K562 (cell line): ENCODE data around the gene EXOC3L1. TPM values are rescaled to one million over a fixed set of nuclear protein-coding genes. Genes with fewer than 3 reads are reported as not detected.

Source experiments
- CBX3 ChIP-seq, 2 experiments: IDR thresholded peaks; 1 replicate in 1 of 2; 2 replicates in 1 of 2; pipeline ENCODE4 v1.6.1; 2012; ENCODE audit warnings: inconsistent platforms in 2 of 2, low read length in 2 of 2, borderline replicate concordance in 1 of 2, control low read depth in 1 of 2
- CBX5 ChIP-seq: IDR thresholded peaks from 2 replicates; pipeline ENCODE4 v1.6.1; 2014; ENCODE audit warnings: low read depth, borderline replicate concordance
- HMGXB4 ChIP-seq: sonication (generic); formaldehyde crosslinking; IDR thresholded peaks from 2 replicates; pipeline ENCODE4 v1.8.1; 2023; ENCODE audit warnings: mild to moderate bottlenecking, missing genetic modification reagents
- LCOR ChIP-seq: sonication (generic); formaldehyde crosslinking; IDR thresholded peaks from 2 replicates; pipeline ENCODE4 v1.8.0; 2022; ENCODE audit warnings: mild to moderate bottlenecking, missing genetic modification reagents
- MCM2 ChIP-seq: fragments of 450-650 bp; IDR thresholded peaks from 2 replicates; pipeline ENCODE4 v1.6.1; 2017; ENCODE audit warnings: low read depth, mild to moderate bottlenecking
- MGA ChIP-seq: fragments of 450-650 bp; IDR thresholded peaks from 2 replicates; pipeline ENCODE4 v1.6.1; 2016; ENCODE audit warnings: mild to moderate bottlenecking, moderate library complexity
- SP1 ChIP-seq: sonication (generic); formaldehyde crosslinking; IDR thresholded peaks from 2 replicates; pipeline ENCODE4 v1.8.1; 2022; ENCODE audit warnings: mild to moderate bottlenecking, missing genetic modification reagents
- ZBTB11 ChIP-seq, 3 experiments: fragments of 200-800 bp in 1 of 3; fragments of 250-450 bp in 1 of 3; fragments of 450-650 bp in 1 of 3; sonication (Bioruptor Pico) in 1 of 3; sonication (Bioruptor generic) in 1 of 3; formaldehyde crosslinking in 1 of 3; IDR thresholded peaks; 2 replicates each; pipeline versions ENCODE4 v1.6.1 to v1.8.0; 2016 to 2022; ENCODE audit warnings: mild to moderate bottlenecking in 2 of 3, missing genetic modification characterization in 2 of 3, missing compliant biosample characterization in 1 of 3, moderate library complexity in 1 of 3
- ZZZ3 ChIP-seq: fragments of 450-650 bp; IDR thresholded peaks from 2 replicates; pipeline ENCODE4 v1.6.1; 2016; ENCODE audit warnings: antibody characterized with exemption, mild to moderate bottlenecking, moderate library complexity
- polyA plus RNA-seq, 8 experiments: library from polyadenylated mRNA; depleted of rRNA in 4 of 8; stranded (reverse) in 5 of 8; unstranded in 3 of 8; fragments of >200 nt; fragmentation: Nextera tagmentation in 2 of 8; fragmentation: Illumina TruSeq in 1 of 8; extraction: Ambion mirVana in 2 of 8; extraction: Trizol in 1 of 8; gene quantifications; 2 replicates each; pipeline versions ENCODE4 v1.2.1 to v1.2.3, GENCODE V29; 2011 to 2014; ENCODE audit warnings: inconsistent platforms in 1 of 8, missing spikeins in 1 of 8
- total RNA-seq, 7 experiments: library from RNA; depleted of rRNA in 6 of 7; stranded (reverse); fragments of >200 nt in 6 of 7; fragmentation: Illumina TruSeq in 2 of 7; extraction: Trizol in 2 of 7; gene quantifications; 2 replicates each; pipeline versions ENCODE4 v1.2.1 to v1.2.3, GENCODE V29; 2011 to 2021; ENCODE audit warnings: low replicate concordance in 1 of 7

The EXOC3L1 gene
- total and polyA plus RNA-seq, 9 of the 15 experiments (the other 6 are each of a cell fraction or from before 2014, with no cell fraction given): 0.08 TPM; not detected in 8

GRCh38 chr16:67226804-67227566 is 37.0 kb upstream of the EXOC3L1 start, which contains the start of gene TMEM208 (continued):
- TF ChIP-seq MGA (no peak), MCM2 (no peak), ZZZ3 (no peak), ZBTB11 (CRISPR knock-in tag; IDR thresholded peaks at IDR 0.05) (peak in 2 of 3 experiments; percentile 41 to 89; a peak in 4 of 6 replicates), CBX5 (no peak), CBX3 (IDR thresholded peaks at IDR 0.05; ENCODE audit: borderline replicate concordance in 1 of 2, low read length in 2 of 2) (peak in 1 of 2 experiments; percentile 21; a peak in 1 of 3 replicates), LCOR (CRISPR knock-in tag) (peak; percentile 83), SP1 (peak; percentile 100), HMGXB4 (CRISPR knock-in tag) (no peak; the same call in 1 of the 2 replicates)
